ENCODE results near the gene CADM2.

DNA sequence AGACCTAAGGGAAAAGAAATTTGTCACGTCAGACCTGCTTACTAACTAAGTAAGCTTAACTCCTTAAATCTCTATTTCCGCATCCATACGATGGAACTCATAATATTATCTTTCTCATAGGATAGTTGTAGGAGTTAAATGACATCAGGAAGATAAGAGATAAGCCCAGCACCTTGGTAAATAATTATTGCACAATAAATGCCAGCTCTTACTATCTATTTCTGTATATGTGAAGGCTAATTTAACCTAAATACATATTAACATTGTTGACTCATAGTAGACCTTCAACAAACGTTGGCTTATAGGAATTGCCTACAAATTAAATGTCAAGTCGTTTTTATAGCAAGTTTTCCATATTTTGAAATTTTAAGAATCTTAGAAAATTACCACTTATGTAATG is 709.0 kb downstream of the CADM2 start:
- TF ChIP-seq CTCF (IDR thresholded peaks at IDR 0.05) (no peak), POLR2A (IDR thresholded peaks at IDR 0.05) (no peak)

All from adrenal gland (tissue), 5 donors.